Ovary (tissue), 3 donors: Measurements from ENCODE around the gene LRRC49.

ENCODE experiments used
- POLR2A ChIP-seq: fragments of 450-650 bp; IDR thresholded peaks from one replicate; pipeline ENCODE4 v1.6.1; 2017; ENCODE audit warnings: antibody characterized with exemption, mild to moderate bottlenecking, moderate library complexity
- TF ChIP-seq, protein P1 (sequence below), 3 donors: fragments of 450-650 bp in 2 of 3; fragments of 200-600 bp in 1 of 3; IDR thresholded peaks; one replicate each; pipeline versions ENCODE4 v1.5.1 to v1.8.0; 2016 to 2022; ENCODE audit warnings: antibody characterized with exemption in 3 of 3, mild to moderate bottlenecking in 1 of 3
- donor health status: DM: no; HTN: no; CAD: no.

DNA sequence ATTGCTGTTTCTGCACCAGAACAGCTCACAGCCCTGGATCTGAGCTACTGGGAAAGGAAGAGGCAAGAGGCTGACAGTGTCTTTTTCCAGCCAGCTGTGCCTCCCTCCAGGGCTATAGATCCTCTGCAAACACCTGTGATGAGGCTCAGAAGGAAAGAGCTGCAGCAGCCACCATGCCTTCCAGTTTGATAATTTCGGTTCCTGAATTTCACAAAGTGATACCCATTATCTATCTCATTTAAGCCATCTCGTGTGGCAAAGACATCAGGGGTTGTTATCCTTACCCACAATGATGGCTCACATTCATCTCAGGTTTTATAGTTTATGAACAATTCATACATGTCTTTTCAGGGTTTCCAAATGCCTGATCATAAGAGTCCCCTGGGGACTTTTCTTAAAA is 36.9 kb upstream of the LRRC49 start:
- TF ChIP-seq, protein P1, sequence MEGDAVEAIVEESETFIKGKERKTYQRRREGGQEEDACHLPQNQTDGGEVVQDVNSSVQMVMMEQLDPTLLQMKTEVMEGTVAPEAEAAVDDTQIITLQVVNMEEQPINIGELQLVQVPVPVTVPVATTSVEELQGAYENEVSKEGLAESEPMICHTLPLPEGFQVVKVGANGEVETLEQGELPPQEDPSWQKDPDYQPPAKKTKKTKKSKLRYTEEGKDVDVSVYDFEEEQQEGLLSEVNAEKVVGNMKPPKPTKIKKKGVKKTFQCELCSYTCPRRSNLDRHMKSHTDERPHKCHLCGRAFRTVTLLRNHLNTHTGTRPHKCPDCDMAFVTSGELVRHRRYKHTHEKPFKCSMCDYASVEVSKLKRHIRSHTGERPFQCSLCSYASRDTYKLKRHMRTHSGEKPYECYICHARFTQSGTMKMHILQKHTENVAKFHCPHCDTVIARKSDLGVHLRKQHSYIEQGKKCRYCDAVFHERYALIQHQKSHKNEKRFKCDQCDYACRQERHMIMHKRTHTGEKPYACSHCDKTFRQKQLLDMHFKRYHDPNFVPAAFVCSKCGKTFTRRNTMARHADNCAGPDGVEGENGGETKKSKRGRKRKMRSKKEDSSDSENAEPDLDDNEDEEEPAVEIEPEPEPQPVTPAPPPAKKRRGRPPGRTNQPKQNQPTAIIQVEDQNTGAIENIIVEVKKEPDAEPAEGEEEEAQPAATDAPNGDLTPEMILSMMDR (IDR thresholded peaks at IDR 0.05) = no peak
- TF ChIP-seq POLR2A = no peak
